Activated naive CD4-positive, alpha-beta T cell treated with Interleukin-2 at 50 U/mL for 16 hours (primary cell): ENCODE measurements around the gene WDR70.
"Not testable (repeated sequence)": the region's sequence is repeated elsewhere in the genome, so short reads cannot be mapped to it uniquely, and the experiment has no call there.

Experiments
- DNase-seq: peaks from one replicate; pipeline ENCODE4 v3.0.0-alpha.2; 2020

The WDR70 gene

DNA sequence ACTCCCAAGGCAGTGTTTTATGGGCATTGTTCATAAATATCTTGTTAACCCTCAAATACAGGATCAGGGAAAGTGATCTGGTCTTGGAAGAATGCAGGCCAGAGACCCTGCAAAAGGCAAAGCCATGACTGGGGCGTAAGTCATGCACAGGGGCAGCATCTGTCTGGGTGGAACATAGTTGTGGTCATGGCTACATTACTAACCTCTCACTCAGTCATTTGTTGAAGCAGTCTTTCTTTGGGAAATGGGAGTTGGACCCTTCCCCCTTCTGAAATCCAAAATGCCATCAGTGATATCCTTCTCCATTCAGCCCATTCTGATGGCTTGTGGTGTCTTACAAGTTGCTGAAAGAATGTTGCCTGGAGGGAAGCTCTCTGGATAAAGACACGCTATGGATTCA is 392.6 kb downstream of the WDR70 start:
- no peak for DNase-seq

DNA sequence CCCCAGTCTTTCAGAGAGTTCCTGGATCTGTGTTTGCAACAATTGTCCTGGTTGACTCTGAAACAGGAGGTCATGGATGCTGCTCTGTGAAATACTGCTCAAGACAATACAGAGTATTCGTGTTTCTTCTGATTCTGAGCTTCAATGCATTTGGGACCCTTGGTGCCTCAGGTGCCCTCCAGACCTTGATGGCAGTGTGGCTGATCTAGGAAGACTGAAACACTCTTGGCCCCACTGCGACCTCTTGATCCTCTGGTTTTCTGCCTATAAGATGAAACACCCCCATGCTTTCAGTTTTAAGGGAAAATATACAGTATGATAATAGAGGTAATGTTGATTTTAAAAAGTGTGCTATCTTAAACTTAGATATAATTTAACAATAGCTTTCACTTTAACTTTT is 393.1 kb downstream of the WDR70 start:
- no peak for DNase-seq

DNA sequence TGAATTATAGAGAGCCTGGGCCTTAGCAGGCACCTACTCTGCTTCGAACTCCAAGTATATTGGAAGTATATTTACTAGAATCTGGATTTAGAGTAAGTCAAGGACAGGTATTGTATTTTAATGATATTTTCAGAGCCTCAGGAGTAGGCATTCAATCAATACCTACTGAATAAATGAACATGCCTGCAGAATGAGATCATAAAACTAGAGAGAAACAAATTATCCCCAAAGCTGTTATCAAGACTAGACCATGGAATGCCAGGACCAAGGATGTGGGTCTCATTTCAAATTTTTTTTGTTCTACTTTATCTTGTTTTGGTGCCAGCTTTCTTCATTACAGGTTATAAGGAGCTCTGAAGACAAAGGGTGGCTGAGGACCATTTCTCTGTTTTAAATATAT is 394.7 kb downstream of the WDR70 start:
- no peak for DNase-seq

DNA sequence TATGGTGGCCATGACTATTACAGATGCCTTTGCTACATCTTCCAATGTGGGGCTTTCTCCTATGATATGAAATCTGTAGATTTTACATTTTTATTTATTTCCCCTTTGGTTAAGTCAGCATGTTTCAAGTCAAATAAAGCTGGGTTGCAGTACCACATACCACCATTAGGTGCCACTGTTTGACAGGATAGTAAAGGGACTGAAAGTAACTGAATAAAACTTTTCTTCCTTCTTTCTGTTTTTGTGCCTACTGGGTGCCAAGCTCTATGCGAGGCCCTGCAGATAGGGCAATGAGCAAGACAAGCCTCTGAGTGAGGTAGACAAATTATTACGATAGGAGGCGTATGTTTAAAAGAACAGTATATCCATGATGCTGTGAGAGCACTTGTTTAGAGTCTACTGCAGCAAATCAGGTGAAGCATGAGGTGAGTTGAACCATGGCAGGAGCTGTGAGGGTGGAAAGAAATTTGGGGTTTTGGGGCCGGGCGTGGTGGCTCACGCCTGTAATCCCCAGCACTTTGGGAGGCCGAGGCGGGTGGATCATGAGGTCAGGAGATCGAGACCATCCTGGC is 395.9 kb downstream of the WDR70 start:
- peak; percentile 6 for DNase-seq

DNA sequence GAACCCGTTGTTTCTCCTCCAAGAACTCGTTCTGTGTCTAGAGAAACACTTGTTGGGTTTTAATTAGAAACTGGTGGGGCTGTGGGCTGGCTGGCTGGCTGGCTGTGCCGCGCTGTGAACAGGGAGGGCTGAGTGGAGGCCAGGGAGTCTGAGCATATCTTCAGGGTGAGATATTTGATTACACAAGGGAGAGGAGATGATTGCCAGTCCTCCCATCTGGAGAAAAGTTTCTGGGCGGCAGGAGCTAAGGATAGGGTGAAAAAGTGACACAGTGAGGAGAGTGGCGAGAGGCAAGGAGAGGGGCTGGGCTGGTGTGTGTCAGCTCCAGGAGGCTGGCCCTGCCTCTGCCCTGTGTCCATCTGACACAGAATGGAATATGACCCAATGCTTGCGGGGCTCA is 397.7 kb downstream of the WDR70 start:
- no peak for DNase-seq

DNA sequence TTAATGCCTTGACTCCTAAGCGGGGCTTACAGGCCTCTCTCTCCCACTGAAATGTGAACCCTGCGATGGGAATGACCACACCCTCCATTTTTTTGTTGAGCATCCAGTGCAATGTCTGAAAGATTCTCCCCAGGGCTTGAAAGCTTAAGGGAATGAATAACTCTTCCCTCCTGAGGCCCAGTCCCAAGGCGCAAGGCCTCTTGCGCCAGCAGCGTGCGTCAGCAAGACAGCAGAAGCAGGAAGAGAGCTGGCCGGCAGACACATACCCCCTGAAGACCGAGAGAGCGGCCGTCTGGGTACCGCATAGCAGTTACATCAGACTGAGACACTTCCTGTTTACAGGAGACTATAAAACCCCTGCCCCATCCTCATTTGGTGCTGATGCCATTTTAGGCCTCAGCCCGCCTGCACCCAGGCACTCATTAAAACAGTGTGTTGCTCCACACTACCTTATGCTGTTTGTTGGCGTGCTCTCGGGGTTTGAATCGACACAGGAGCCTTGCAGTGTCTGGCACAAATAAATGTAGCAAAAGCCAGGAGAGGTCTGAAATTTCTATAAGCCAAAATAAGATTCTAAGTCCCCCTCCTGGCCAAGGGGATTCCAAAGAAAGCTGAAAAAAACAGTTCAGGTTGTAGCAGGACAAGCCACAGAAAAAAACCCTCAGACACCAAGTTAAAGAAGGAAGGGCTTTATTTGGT is 398.5 kb downstream of the WDR70 start:
- no peak for DNase-seq

DNA sequence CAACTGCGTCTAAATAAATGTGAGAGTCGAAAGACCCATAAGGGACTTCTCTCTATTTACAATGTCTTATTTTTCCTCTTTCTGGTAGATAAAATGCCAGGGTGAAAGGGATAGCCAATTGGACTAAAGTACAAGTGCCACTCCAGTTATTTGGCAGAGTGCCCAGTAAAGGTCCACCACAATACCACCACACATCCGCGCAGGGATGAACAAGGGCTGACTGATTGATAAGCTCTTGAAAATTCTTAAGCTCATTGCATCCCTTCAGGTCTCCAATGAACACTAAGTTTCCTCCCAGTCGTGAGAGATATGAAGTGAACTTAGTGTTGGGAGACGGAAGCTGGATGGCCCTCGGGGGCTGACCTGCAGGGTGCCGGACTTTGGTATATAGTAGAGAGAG is 402.3 kb downstream of the WDR70 start:
- not testable (repeated sequence) for DNase-seq

DNA sequence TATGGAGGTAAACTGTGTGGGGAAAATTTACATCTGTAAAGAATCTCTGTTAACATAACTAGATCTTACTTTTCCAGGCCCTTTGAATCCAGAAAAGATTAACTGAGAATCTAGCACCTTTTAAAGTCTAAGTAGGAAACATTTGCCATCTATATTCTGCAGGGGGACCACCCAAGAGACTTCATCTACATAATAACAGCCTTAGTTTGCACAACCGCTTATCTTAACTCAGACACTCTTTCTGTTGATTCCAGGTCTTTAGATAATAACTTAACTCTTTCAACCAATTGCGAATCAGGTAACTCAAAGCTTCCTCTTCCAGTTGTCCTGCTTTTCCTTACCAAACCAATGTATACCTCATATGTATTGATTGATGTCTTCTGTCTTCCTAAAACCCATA is 407.3 kb downstream of the WDR70 start:
- DNase-seq: no peak

DNA sequence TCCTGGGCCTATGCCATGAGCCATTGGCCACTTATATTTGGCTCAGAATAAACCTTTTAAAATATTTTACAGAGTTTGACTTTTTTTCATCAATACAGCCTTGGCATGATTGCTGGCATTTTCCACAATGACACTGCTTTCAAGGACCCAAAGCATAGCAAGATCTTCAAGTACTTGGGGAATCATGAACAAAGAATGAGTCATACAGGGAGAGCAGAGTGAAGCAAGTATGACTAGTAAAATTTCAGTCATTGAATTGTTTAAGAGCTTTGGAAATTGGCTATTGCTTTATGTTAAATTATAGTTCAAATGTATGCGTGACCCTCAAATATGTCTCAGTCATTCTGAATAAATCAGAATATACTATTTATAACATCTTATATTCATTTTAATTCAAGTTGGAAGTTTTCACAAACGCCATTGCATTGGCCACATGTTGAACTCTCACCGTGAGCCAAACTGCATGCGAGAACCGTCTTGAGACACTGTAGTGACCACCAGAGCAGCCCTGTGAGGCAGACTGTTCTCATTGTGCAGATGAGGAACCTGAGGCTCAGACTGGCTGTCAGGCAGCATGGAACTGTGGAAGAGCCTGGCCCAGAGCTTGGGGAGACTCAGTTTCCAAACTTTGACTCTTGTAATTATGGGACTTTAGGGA is 407.9 kb downstream of the WDR70 start:
- DNase-seq: no peak

DNA sequence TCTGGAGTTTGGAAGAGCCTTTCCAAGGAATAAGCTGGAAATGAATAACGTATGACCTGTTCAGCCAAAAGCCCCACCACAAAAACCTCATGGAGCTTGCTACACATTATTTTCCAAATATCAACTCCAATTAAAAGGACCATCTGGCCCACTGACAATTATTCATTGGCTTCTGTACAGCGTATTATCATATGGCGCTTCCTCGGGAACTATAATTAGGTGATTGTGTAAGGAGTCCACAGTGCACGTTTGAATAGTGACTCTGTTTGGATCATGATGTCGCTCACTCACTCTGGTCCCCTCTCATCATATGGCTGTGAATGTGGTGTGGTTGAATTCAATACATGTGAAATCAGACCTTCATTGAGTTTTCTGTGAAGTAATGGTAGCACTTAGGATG is 408.6 kb downstream of the WDR70 start:
- no peak for DNase-seq

DNA sequence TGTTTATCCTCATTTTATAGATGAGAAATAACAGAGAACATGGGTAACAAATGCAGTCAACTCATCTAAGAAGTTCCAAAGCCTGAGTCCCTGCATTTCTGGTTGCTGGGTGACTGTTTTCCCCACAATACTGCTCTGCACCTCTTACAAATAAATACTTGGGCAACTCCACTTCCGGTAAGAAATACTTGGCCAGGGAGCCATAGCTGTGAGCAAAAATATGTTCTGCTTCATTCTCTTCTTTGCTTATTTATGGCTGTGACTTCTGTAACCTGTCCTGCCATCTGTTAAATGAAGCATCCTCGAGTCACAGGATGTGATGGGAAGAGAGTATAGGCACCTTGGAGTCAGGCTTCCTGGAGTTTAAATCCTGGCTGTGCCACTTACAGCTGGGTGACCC is 410.9 kb downstream of the WDR70 start:
- no peak for DNase-seq

DNA sequence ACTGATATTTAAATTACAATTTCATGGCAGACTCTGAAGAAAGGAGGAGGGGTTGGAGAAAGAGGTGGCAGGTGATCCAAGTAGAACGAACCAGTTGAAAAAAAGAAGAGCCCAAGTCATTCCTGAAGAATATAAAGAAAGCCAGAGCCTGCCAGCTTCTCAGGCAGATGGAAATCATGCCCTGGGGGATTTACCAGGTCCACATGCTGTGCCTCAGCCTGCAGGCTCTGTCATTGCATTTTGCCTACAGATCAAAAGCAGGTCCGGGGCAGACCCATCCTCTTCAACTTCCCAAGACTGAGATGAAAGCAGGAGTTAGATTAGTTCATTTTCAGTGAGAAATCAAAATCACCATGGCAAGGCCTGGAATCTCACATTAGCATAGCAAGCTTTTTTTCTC is 412.2 kb downstream of the WDR70 start:
- no peak for DNase-seq

DNA sequence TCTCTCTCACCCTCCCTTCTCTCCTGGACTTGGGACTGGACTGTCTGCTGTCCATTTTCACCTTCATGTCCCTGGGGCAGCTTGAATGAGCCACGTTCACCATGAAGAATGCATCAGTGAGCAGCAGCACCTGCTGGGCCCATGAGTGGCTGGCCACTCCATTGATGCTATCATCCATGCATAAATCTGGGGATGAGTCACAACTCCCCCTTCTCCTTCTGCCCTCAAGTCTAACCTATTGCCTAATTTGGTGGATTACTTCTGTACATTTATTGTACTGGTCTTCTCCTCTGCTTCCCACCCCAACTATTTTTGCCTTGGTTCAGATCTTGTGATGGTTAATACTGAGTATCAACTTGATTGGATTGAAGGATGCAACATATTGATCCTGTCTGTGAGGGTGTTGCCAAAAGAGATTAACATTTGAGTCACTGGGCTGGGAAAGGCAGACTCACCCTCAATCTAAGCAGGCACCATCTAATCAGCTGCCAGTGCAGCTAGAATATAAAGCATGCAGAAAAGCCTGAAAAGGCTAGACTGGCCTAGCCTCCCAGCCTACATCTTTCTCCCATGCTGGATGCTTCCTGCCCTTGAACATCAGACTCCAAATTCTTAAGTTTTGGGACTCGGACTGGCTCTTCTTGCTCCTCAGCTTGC is 414.0 kb downstream of the WDR70 start:
- DNase-seq: no peak

DNA sequence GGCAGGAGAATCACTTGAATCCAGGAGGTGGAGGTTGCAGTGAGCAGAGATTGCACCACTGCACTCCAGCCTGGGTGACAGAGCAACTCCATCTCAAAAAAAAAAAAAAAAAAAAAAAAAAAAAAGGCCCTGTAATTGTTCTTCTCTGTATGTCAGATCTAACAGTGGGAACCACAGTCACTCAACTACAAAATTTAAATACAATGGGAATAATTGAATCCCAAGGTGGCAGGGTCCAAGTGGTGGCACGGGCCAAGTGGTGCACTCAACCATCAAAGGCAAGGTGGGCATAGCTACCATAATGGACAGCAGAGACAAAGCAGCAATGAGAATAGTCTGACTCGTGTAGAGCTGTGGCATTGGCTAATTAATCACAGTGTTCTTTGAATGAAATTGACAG is 416.2 kb downstream of the WDR70 start:
- DNase-seq: not testable (repeated sequence)

DNA sequence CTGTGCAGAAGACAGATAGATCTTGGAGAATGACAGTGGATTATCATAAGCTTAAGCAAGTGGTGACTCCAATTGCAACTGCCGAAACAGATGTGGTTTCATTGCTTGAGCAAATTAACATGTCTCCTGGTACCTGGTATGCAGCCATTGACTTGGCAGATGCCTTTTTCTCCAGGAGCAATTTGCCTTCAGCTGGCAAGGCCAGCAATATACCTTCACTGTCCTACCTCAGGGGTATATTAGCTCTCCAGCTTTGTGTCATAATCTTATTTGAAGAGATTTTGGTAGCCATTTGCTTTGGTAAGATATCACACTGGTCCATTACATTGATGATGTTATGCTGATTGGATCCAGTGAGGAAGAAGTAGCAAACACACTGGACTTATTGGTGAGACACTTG is 417.3 kb downstream of the WDR70 start:
- not testable (repeated sequence) for DNase-seq

DNA sequence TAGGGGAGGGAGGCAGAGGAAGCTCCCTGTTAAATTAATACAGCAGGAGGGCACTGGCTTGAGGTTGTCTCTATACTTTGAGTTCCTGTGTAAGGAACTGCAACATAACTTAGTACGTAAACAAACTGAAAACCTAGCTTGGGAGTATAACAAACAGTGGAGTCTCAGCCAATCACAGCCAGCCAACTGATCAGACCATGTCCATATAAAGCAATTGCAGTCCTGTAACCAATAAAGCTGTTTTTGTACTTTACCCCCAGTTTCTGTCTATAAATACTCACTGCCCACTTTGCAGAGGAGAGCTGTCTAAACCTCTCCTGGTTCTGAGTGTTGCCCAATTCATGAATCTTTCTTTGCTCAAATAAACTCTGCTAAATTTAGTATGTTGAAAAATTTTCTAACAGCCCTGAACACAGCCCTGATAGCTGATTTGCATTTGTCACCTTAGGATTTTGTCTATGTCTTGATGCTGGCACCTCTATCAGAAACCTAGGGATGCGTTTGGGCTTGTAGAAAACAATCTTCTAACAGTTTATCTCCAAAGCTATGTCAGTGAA is 420.8 kb downstream of the WDR70 start:
- DNase-seq: no peak

DNA sequence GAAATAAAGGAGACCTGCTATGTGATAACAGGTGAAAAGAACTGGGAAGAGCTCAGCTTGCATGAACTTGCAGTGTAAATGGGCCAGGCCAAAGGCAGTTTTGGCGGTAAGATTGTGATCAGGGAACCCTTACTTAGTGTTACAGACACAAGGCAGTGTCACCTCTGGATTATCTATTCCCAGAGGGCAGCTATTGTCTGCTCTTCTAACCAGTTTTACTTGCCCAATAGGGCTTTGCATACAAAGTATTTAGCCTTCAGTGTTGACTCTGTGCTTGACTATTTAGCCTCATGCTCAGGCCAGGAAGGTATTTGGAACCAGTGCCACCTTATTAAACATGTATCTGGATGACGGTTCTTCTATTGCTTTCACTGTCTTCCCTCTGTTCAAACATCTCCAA is 422.4 kb downstream of the WDR70 start:
- DNase-seq: no peak
